Loucy (cell line): Measurements from ENCODE around the gene HIGD2A.

Experiments
- H2AFZ ChIP-seq: fragments of 200-600 bp; sonication (generic); 2 replicates; pipeline ENCODE4 v1.6.0; 2016; ENCODE audit warnings: antibody characterized with exemption, mild to moderate bottlenecking, low read length, moderate library complexity
- H3F3A ChIP-seq: fragments of 200-600 bp; 2 replicates; pipeline ENCODE4 v1.6.0; 2016; ENCODE audit warnings: antibody characterized with exemption, low read depth, mild to moderate bottlenecking
- H3K27me3 ChIP-seq: fragments of 200-600 bp; sonication (generic); 2 replicates; pipeline ENCODE4 v1.6.1; 2014; ENCODE audit warnings: low read length, mild to moderate bottlenecking; ENCODE audit not compliant: insufficient read depth, poor library complexity, severe bottlenecking
- H3K36me3 ChIP-seq: fragments of 200-600 bp; sonication (generic); 2 replicates; pipeline ENCODE4 v1.6.1; 2016; ENCODE audit warnings: low read length; ENCODE audit not compliant: insufficient read depth
- H3K4me1 ChIP-seq: fragments of 200-600 bp; sonication (generic); 2 replicates; pipeline ENCODE4 v1.5.1; 2014; ENCODE audit warnings: low read length, mild to moderate bottlenecking; ENCODE audit not compliant: insufficient read depth, poor library complexity, severe bottlenecking
- H3K4me2 ChIP-seq: fragments of 200-600 bp; sonication (generic); 2 replicates; pipeline ENCODE4 v1.6.0; 2014; ENCODE audit warnings: antibody characterized with exemption, low read length, low read depth, mild to moderate bottlenecking; ENCODE audit not compliant: poor library complexity, severe bottlenecking
- H3K4me3 ChIP-seq: fragments of 200-600 bp; sonication (generic); 2 replicates; pipeline ENCODE4 v1.5.1; 2014; ENCODE audit warnings: low read length, mild to moderate bottlenecking, mixed read lengths; ENCODE audit not compliant: poor library complexity, severe bottlenecking
- H3K79me2 ChIP-seq: fragments of 200-600 bp; sonication (generic); 2 replicates; pipeline ENCODE4 v1.6.1; 2014; ENCODE audit warnings: low read length; ENCODE audit not compliant: insufficient read depth
- H3K9ac ChIP-seq: fragments of 200-600 bp; sonication (generic); 2 replicates; pipeline ENCODE4 v1.6.0; 2014; ENCODE audit warnings: mild to moderate bottlenecking, low read depth, low read length, moderate library complexity; ENCODE audit not compliant: poor library complexity, severe bottlenecking
- H3K9me2 ChIP-seq: fragments of 200-600 bp; sonication (generic); replicated peaks from 2 replicates; pipeline ENCODE4 v1.6.1; 2016; ENCODE audit warnings: low read depth, low read length, mixed read lengths
- H3K9me3 ChIP-seq: fragments of 200-600 bp; sonication (generic); 2 replicates; pipeline ENCODE4 v1.6.1; 2014; ENCODE audit warnings: mild to moderate bottlenecking, antibody characterized with exemption, low read length, low read depth; ENCODE audit not compliant: insufficient read depth
- H4K20me1 ChIP-seq: fragments of 200-600 bp; sonication (generic); 2 replicates; pipeline ENCODE4 v1.6.0; 2014; ENCODE audit warnings: antibody characterized with exemption, low read length, mild to moderate bottlenecking; ENCODE audit not compliant: insufficient read depth, poor library complexity, severe bottlenecking
- CTCF ChIP-seq: fragments of 200-600 bp; sonication (generic); conservative IDR thresholded peaks from 2 replicates; pipeline ENCODE4 v1.5.1; 2014; ENCODE audit warnings: mild to moderate bottlenecking, antibody characterized with exemption, low read length
- EZH2phosphoT487 ChIP-seq: fragments of 200-600 bp; IDR thresholded peaks from 2 replicates; pipeline ENCODE4 v1.6.1; 2018; ENCODE audit warnings: antibody characterized with exemption, mild to moderate bottlenecking, moderate library complexity, borderline replicate concordance

The HIGD2A gene

GRCh38 chr5:176352116-176352878, 36.3 kb upstream of the HIGD2A start:
- H3K4me1 ChIP-seq, result no peaks in the 10 kb centered on the region
- H3K4me2 ChIP-seq, result no peak overlapping the region
- H3K9me3 ChIP-seq, result no peaks in the 10 kb centered on the region
- H2AFZ ChIP-seq, result no peak overlapping the region
- no peaks in the 10 kb centered on the region for H3K27me3 ChIP-seq
- TF ChIP-seq CTCF (no peak), EZH2phosphoT487 (no peak)
- no peaks in the 10 kb centered on the region for H3K9me2 ChIP-seq
- peaks cover 30% of the 10 kb centered on the region; the same call in 1 of the 2 replicates for H3K79me2 ChIP-seq
- H3K9ac ChIP-seq, result no peak overlapping the region
- no peaks in the 10 kb centered on the region for H3F3A ChIP-seq
- no peak overlapping the region for H3K4me3 ChIP-seq
- H4K20me1 ChIP-seq, result peaks cover 9% of the 10 kb centered on the region
- peaks cover 45% of the 10 kb centered on the region; the same call in 1 of the 2 replicates for H3K36me3 ChIP-seq

- Histone ChIP-seq H3K36me3 (peaks cover 34% of the 10 kb centered on the region; the same call in 1 of the 2 replicates), H3K79me2 (peaks cover 42% of the 10 kb centered on the region; the same call in 1 of the 2 replicates)
Measured at GRCh38 chr5:176353533-176353932, 35.0 kb upstream of the HIGD2A start.

GRCh38 chr5:176355400-176356178, 33.0 kb upstream of the HIGD2A start:
- no peak overlapping the region for H2AFZ ChIP-seq
- no peak overlapping the region for H3K9ac ChIP-seq
- no peaks in the 10 kb centered on the region for H3K9me2 ChIP-seq
- H3K79me2 ChIP-seq, result peaks cover 53% of the 10 kb centered on the region
- H3K4me3 ChIP-seq, result no peak overlapping the region
- TF ChIP-seq EZH2phosphoT487, result no peak
- TF ChIP-seq CTCF, result no peak
- H4K20me1 ChIP-seq, result peaks cover 19% of the 10 kb centered on the region
- H3K4me1 ChIP-seq, result peaks cover 5% of the 10 kb centered on the region
- peaks cover 15% of the 10 kb centered on the region; the same call in 1 of the 2 replicates for H3K36me3 ChIP-seq
- H3F3A ChIP-seq, result no peaks in the 10 kb centered on the region
- no peaks in the 10 kb centered on the region for H3K27me3 ChIP-seq
- no peak overlapping the region for H3K4me2 ChIP-seq
- no peaks in the 10 kb centered on the region for H3K9me3 ChIP-seq

More at GRCh38 chr5:176353533-176353932, 35.0 kb upstream of the HIGD2A start:
- Histone ChIP-seq H3F3A (no peaks in the 10 kb centered on the region), H2AFZ (no peak overlapping the region), H3K4me1 (no peaks in the 10 kb centered on the region), H4K20me1 (peaks cover 11% of the 10 kb centered on the region), H3K4me3 (no peak overlapping the region), H3K9me3 (no peaks in the 10 kb centered on the region), H3K4me2 (no peak overlapping the region), H3K9ac (no peak overlapping the region), H3K9me2 (no peaks in the 10 kb centered on the region), H3K27me3 (no peaks in the 10 kb centered on the region)
- TF ChIP-seq EZH2phosphoT487, result no peak
- no peak for TF ChIP-seq CTCF
